Glutamatergic neuron (in vitro differentiated cells): Measurements from ENCODE around the gene NXPH3. TPM values are rescaled to one million over a fixed set of nuclear protein-coding genes. Genes with fewer than 3 reads are reported as not detected.

ENCODE experiments used
- DNase-seq: peaks from one replicate; pipeline ENCODE4 v3.0.0; 2022
- H3K27ac Mint-ChIP-seq: one replicate; pipeline ENCODE4 v1.8.0; 2020; ENCODE audit warnings: mild to moderate bottlenecking, mixed read lengths, inconsistent platforms; ENCODE audit not compliant: unreplicated experiment
- H3K27me3 Mint-ChIP-seq: one replicate; pipeline ENCODE4 v1.8.0; 2020; ENCODE audit warnings: mild to moderate bottlenecking, moderate library complexity, mixed read lengths, inconsistent platforms; ENCODE audit not compliant: unreplicated experiment
- H3K36me3 Mint-ChIP-seq: one replicate; pipeline ENCODE4 v1.8.0; 2020; ENCODE audit warnings: mild to moderate bottlenecking, mixed read lengths, inconsistent platforms; ENCODE audit not compliant: unreplicated experiment
- H3K4me1 Mint-ChIP-seq: one replicate; pipeline ENCODE4 v1.8.0; 2020; ENCODE audit warnings: mild to moderate bottlenecking, low read depth, mixed read lengths, inconsistent platforms; ENCODE audit not compliant: unreplicated experiment
- H3K4me3 Mint-ChIP-seq: one replicate; pipeline ENCODE4 v1.8.0; 2020; ENCODE audit warnings: mild to moderate bottlenecking, mixed read lengths, inconsistent platforms; ENCODE audit not compliant: unreplicated experiment
- H3K9me3 Mint-ChIP-seq: one replicate; pipeline ENCODE4 v1.8.0; 2020; ENCODE audit warnings: mild to moderate bottlenecking, moderate library complexity, mixed read lengths, inconsistent platforms; ENCODE audit not compliant: unreplicated experiment
- long read RNA-seq: library from polyadenylated mRNA; unstranded; transcript quantifications from one replicate; pipeline ENCODE4 v2.0.0, GENCODE V29; 2020; ENCODE audit not compliant: unreplicated experiment
- total RNA-seq: library from RNA; stranded (reverse); fragmentation: NEBNext Ultra II Directional; extraction: Animal tissue kit (Norgen Biotek cat#: 25700); gene quantifications from one replicate; pipeline ENCODE4 v1.2.1, GENCODE V29; 2021; ENCODE audit not compliant: unreplicated experiment
- TF ChIP-seq, protein P1 (sequence below): fragments of 200-600 bp; sonication (generic); IDR thresholded peaks from one replicate; pipeline ENCODE4 v1.5.0; 2021; ENCODE audit not compliant: partially characterized antibody, unreplicated experiment

NXPH3 gene
- total RNA-seq = 2.0 TPM
- long read RNA-seq = 0 reads

DNA sequence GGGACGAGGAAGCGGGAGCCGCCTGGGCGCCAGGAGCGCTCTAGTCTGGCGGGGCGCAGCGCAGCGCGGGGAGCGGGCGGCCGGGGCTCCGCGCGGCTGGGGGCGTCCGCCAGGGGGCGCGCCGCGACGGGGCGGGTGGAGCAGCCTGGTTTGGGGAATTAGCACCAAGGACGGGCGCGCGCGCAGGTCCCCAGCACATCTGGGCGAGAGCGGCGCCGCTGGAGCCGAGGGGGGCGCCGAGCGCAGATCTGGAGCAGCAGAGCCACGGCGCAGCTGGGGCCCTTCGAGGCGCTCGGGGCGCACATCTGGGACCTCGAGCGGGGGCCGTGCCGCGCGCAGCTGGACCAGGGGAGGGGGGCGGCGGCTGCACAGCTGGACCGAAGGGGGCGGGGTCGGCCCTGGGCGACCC lies at the start of gene NXPH3:
Gene NXPH3, plus strand, starts transcription at position 193 of the 409 bp plus-strand sequence. CDS start 349 bp downstream, outside the sequence.
- H3K27me3 Mint-ChIP-seq = peaks cover 2% of the 10 kb centered on the region
- no peaks in the 10 kb centered on the region for H3K36me3 Mint-ChIP-seq
- TF ChIP-seq, protein P1, sequence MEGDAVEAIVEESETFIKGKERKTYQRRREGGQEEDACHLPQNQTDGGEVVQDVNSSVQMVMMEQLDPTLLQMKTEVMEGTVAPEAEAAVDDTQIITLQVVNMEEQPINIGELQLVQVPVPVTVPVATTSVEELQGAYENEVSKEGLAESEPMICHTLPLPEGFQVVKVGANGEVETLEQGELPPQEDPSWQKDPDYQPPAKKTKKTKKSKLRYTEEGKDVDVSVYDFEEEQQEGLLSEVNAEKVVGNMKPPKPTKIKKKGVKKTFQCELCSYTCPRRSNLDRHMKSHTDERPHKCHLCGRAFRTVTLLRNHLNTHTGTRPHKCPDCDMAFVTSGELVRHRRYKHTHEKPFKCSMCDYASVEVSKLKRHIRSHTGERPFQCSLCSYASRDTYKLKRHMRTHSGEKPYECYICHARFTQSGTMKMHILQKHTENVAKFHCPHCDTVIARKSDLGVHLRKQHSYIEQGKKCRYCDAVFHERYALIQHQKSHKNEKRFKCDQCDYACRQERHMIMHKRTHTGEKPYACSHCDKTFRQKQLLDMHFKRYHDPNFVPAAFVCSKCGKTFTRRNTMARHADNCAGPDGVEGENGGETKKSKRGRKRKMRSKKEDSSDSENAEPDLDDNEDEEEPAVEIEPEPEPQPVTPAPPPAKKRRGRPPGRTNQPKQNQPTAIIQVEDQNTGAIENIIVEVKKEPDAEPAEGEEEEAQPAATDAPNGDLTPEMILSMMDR = peak; percentile 77
- H3K9me3 Mint-ChIP-seq = peaks cover 5% of the 10 kb centered on the region
- no peak within 1 kb of the TSS for H3K27ac Mint-ChIP-seq
- H3K4me3 Mint-ChIP-seq = peak within 1 kb of the TSS; percentile 87
- H3K4me1 Mint-ChIP-seq = peaks cover 16% of the 10 kb centered on the region
- peak; percentile 79 for DNase-seq

DNA sequence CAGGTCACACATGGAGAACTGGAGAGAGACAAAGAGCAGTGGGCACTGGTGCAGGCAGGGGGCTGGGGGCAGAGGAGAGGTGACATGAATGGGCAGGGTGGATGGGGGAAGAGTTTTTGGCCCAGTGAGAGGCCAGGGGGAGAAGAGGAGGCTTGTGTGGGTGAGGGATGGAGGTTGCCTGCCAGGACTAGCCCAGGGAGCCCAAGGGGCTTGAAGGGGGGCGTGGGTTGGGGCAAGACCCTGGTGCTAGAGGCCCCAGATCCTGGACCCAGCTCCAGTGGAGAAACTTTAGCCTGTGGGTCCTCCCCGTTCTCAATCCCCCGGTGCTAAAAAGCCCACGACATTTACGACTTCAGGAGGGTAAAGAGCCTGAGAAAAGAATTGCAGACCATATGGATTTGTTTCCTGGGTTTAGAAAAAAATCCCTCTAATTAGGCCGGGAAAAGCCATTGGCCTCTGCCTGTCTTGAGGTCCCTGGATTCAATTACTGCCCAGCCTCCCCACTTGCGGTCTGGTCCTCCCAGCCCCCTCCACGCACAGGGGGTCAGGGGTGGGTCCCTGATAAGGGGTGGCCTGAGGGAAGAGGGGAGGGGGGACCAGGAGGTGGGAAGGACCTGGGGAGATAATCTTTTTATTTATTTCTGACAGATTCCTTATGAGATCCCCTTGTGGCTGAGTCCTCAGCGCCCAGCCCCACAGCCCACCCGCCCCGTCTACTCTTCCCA lies 47.6 kb upstream of the NXPH3 start:
- TF ChIP-seq, protein P1 = no peak
- H3K9me3 Mint-ChIP-seq = peaks cover 1% of the 10 kb centered on the region
- H3K4me3 Mint-ChIP-seq = no peak overlapping the region
- peaks cover 4% of the 10 kb centered on the region for H3K4me1 Mint-ChIP-seq
- DNase-seq = no peak
- no peaks in the 10 kb centered on the region for H3K36me3 Mint-ChIP-seq
- peaks cover 8% of the 10 kb centered on the region for H3K27me3 Mint-ChIP-seq
- no peak overlapping the region for H3K27ac Mint-ChIP-seq

DNA sequence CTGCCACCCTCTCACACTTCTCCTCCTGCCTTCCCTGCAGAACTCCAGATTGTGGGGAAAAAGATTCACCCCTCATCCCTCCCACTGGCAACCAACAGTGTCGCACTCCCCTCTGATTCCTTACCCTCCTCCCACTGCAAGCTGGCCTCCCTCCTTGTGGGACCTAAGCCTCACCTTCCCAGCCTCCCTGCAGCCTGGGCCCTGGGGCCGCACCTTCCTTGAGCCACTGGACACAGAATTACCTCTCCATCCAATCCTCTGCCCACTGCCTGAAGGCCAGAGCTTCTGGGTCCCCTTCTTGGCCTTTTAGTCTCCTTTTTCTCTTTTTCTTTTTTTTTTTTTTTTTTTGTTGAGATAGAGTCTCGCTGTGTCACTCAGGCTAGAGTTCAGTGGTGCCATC lies 46.7 kb upstream of the NXPH3 start:
- no peak for DNase-seq
- peaks cover 1% of the 10 kb centered on the region for H3K4me1 Mint-ChIP-seq
- H3K36me3 Mint-ChIP-seq = no peaks in the 10 kb centered on the region
- peaks cover 1% of the 10 kb centered on the region for H3K9me3 Mint-ChIP-seq
- no peak overlapping the region for H3K27ac Mint-ChIP-seq
- TF ChIP-seq, protein P1 = no peak
- H3K27me3 Mint-ChIP-seq = peaks cover 6% of the 10 kb centered on the region
- no peak overlapping the region for H3K4me3 Mint-ChIP-seq

DNA sequence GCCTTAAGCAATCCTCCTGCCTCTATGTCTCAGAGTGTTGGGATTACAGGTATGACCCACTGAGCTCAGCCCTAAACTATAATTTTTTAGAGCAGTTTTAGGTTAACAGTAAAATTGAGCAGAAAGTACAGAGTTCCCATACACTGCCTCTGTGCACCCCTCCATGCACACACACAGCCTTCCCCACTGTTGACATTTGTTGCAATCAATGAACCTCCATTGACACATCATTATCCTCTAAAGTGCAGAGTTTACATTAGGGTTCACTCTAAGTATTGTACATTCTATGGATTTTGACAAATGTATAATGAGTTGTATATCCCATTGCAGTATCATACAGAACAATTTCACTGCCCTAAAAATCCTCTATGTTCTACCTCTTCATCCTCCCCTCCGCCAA lies 45.6 kb upstream of the NXPH3 start:
- TF ChIP-seq, protein P1 = no peak
- peaks cover 1% of the 10 kb centered on the region for H3K4me1 Mint-ChIP-seq
- DNase-seq = no peak
- H3K36me3 Mint-ChIP-seq = no peaks in the 10 kb centered on the region
- H3K27ac Mint-ChIP-seq = no peak overlapping the region
- no peak overlapping the region for H3K4me3 Mint-ChIP-seq
- peaks cover 6% of the 10 kb centered on the region for H3K27me3 Mint-ChIP-seq
- peaks cover 1% of the 10 kb centered on the region for H3K9me3 Mint-ChIP-seq

DNA sequence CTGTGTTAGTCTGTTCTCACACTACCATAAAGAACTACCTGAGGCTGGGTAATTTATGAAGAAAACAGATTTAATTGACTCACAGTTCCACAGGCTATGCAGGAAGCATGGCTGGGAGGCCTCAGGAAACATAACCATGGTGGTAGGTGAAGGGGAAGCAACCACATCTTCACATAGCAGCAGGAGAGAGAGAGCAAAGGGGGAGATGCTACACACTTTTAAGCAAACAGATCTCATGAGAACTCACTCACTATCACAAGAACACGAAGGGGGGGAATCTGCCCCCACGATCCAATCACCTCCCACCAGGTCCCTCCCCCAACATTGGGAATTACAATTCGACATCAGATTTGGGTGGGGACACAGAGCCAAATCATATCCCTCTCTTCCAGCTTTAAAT lies 31.8 kb upstream of the NXPH3 start:
- TF ChIP-seq, protein P1 = no peak
- Mint-ChIP-seq H3K36me3 (no peaks in the 10 kb centered on the region), H3K4me1 (peaks cover 9% of the 10 kb centered on the region), H3K4me3 (no peak overlapping the region), H3K27ac (no peak overlapping the region), H3K9me3 (peaks cover 2% of the 10 kb centered on the region), H3K27me3 (peaks cover 3% of the 10 kb centered on the region)
- DNase-seq = no peak
